Stimulated activated CD8-positive, alpha-beta memory T cell treated with anti-CD3 and anti-CD28 coated beads, Interleukin-12 subunit alpha, Interleukin-12 subunit beta, amount 100 ng/mL, for 24 hours (primary cell): ENCODE results near the gene RCL1.
A peak's percentile ranks its signal among the peaks of the same experiment; 100 is the strongest.
"Not testable (repeated sequence)": the region's sequence is repeated elsewhere in the genome, so short reads cannot be mapped to it uniquely, and the experiment has no call there.

Experiments used
- DNase-seq: peaks from one replicate; pipeline ENCODE4 v3.0.0-alpha.2; 2020; ENCODE audit errors: extremely low read depth

RCL1 gene, protein sequence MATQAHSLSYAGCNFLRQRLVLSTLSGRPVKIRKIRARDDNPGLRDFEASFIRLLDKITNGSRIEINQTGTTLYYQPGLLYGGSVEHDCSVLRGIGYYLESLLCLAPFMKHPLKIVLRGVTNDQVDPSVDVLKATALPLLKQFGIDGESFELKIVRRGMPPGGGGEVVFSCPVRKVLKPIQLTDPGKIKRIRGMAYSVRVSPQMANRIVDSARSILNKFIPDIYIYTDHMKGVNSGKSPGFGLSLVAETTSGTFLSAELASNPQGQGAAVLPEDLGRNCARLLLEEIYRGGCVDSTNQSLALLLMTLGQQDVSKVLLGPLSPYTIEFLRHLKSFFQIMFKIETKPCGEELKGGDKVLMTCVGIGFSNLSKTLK

GRCh38 chr9:4792572-4793458, at the start of gene RCL1:
TSS of gene RCL1 (plus strand) at chr9:4792944. CDS start at chr9:4793092, 148 bp downstream.
- peak; percentile 86 for DNase-seq

DNA sequence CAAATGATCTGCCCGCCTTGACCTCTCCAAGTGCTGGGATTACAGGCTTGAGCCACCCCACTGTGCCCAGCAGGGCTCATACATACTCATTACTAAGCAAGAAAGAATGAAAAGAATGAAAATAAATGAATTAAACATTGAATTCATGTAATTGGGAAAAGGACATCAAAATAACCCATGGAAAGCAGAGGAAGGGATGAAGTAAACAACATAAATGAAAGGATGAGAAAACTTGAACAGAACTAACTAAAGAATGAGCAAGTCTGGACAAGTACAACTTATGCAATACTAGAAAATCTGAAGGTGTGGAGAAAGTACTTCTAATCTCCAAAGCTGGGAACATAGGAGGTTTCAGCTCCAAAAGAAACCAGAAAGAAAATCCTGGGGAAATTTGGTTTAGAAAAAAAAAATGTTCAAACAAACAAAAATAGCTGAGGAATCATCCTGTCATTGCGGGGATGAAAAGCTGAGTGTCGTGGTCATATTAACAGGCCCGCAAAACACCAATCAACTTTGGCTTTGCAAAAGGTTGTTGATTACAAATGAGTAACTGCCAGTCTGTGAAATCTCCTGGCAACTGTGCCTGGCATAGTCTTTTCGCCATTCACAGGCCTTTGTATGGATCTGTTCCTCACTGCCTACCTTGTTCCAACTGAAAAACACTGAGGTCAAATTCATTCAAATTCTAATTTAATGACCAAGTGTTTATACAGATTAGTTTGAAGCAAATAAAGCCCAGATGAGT, 49.4 kb upstream of the RCL1 start:
- DNase-seq = no peak

GRCh38 chr9:4746278-4747030, 46.3 kb upstream of the RCL1 start:
- no peak for DNase-seq

GRCh38 chr9:4748612-4749011, 44.1 kb upstream of the RCL1 start:
- DNase-seq = no peak

GRCh38 chr9:4750023-4750673, 42.6 kb upstream of the RCL1 start:
- DNase-seq = no peak

GRCh38 chr9:4754530-4754929, 38.2 kb upstream of the RCL1 start:
- DNase-seq = not testable (repeated sequence)

- no peak for DNase-seq
These were observed 37.6 kb upstream of the RCL1 start for GRCh38 chr9:4755026-4755609.

DNA sequence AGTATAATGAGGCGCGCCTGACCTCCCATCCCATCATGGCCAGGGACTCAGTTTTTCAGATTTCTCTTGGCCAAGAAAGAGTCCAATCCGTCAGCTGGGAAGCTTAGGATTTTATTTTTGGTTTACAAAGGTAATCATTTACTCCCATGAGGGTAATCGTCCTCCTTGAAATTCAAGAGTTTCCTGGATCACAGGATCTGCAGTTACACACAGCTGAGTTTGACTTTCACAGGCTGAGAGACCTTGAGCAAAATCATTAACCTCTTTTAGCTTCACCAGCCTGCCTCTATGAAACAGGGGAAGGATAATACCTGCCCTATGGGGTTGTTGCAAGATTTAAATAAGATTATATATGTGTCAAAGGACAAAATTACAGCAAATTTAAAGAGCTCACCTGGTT, 36.3 kb upstream of the RCL1 start:
- DNase-seq = no peak

DNA sequence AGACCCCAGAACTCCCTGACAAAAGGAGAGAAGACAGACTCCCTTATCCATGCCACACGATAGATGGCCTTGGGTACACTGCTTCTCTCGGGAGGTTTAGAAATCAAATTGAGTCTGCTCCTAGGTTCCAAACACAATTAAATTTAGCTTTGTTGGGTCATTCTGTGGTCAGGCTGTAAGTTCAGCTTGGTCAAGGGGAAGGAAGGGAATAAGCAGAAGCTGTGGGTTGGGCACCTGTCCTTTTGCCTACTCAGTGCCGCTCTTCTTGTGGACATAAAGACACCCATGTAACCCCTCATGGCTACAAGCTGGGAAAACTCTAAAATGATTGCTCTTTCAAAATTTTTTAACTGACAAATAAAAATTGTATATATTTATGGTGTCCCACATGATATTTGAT, 32.6 kb upstream of the RCL1 start:
- DNase-seq = no peak

DNA sequence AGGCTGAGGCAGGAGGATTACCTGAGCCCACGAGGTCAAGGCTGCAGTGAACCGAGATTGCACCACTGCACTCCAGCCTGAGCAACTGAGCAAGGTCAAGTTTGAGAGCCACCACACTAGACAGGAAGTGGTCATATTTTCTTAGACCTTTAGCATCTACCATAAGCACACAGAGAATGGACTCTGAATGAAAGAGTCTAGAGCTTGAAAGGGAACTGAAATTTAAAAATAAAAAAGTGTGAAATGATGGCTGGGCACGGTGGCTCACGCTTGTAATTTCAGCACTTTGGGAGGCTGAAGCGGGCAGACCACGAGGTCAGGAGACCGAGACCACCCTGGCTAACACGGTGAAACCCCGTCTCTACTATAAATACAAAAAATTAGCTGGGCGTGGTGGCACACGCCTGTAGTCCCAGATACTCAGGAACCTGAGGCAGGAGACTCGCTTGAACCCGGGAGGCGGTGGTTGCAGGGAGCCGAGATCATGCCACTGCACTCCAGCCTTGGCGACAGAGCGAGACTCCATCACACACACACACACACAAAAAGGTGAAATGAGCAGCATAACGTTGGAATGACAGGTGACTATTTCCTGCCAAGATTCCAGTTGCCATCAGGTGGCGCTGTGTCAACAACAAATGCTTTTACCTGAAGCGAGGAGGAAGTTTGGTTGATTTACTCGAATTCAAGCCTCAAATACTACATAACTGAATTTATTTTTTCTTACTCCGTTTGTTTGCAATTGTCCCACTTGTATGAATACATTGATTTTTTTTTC, 30.4 kb upstream of the RCL1 start:
- peak; percentile 55 for DNase-seq

DNA sequence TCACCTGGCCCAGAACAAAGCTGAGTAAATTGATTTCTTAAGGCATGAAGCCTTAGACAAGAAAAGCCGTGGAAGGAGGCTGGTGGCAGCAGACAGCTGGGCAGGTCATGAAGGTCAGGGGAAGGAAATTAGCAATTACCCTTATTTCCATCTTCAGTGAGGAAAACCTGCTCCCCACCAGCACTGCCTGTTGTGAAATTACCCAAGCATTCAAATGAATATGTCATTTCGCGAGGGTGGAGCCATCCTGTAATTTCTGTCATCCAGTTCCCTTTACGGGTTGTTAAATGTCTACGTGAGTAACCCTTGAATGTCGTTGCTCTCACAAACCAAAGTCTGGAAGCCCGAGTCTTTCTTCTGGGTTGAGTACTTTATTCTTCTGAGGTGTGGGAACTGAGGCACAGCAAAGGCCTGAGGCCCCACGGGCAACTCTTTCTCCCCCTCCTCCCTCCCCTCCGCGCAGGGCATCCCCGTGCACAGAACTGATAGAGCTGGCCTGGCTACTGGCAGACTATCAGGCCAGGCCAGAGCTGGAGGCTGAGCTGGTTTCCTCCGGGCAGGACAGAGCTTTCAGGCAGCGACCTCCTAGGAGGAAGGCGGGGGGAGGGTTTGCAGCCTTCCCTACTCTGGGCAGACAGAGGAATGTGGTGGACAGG, 29.7 kb upstream of the RCL1 start:
- DNase-seq = no peak

DNA sequence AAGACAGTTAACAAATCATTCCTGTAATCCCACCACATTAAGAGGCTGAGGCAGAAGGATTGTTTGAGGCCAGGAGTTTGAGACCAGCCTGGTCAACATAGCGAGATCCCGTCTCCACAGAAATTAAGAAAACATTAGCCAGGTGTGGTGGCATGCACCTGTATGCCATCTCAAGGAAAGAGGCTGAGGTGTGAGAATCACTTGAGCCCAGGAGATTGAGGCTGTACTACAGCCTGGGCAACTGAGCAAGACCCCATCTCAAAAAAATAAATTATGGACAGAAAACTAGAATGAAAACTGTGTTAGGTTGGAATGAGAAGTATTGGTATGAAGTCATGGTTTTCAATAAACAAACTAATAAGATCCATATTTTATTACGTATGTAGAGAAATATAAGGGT, 28.7 kb upstream of the RCL1 start:
- no peak for DNase-seq

DNA sequence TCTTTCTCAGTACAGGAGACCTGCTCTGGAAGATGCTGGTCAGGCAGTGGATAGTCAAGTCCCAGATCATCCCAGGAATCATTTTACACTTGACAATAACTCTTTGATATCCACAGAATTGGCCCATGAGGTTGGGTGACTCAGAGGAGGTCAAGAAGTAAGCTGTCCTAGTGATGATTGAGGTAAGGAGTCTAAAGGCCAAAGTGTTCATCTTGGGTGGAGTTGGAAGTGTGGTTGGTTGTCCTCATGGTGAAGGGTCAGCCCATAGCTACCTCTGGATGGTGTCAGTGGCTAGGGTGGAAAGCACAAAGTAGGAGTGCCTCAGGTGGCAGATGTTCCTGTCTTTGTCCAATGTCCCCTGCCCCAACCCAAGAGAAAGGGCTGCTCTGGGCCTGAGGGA, 24.1 kb upstream of the RCL1 start:
- DNase-seq = no peak

- no peak for DNase-seq
These were observed 23.2 kb upstream of the RCL1 start for GRCh38 chr9:4769321-4770080.

DNA sequence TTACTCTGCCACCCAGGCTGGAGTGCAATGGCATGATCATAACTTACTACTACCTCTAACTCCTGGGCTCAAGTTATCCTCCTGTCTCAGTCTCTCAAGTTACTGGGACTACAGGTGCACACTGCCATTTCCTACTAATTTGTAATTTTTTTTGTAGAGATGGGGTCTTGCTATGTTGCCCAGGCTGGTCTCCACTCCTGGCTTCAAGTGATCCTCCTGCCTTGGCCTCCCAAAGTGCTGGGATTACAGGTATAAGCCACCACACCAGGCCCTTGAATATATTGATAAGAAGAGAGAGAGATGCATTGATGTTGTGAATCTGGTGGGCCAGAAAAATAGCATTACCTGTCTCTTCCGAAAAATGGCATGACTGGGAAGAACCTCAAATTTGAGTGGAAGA, 21.0 kb upstream of the RCL1 start:
- no peak for DNase-seq

- no peak for DNase-seq
These were observed 18.5 kb upstream of the RCL1 start for GRCh38 chr9:4774209-4774608.

GRCh38 chr9:4774958-4775357, 17.8 kb upstream of the RCL1 start:
- not testable (repeated sequence) for DNase-seq

GRCh38 chr9:4780651-4781050, 12.1 kb upstream of the RCL1 start:
- no peak for DNase-seq

- no peak for DNase-seq
These were observed 11.3 kb upstream of the RCL1 start for GRCh38 chr9:4781408-4781807.
